Gastrocnemius medialis (tissue), 4 donors: ENCODE measurements around the gene SH2D2A.

Source experiments
- CTCF ChIP-seq, 5 experiments: fragments of 450-650 bp in 3 of 5; fragments of 200-600 bp in 2 of 5; sonication (generic) in 2 of 5; IDR thresholded peaks in 4 of 5; conservative IDR thresholded peaks in 1 of 5; 1 replicate in 4 of 5; 2 replicates in 1 of 5; pipeline ENCODE4 v1.5.1; 2016 to 2019; ENCODE audit warnings: antibody characterized with exemption in 5 of 5, mild to moderate bottlenecking in 3 of 5, moderate library complexity in 3 of 5
- POLR2A ChIP-seq, 2 donors: fragments of 450-650 bp; IDR thresholded peaks; one replicate each; pipeline ENCODE4 v1.6.1; 2017; ENCODE audit warnings: antibody characterized with exemption in 2 of 2, mild to moderate bottlenecking in 2 of 2, moderate library complexity in 2 of 2

GRCh38 chr1:156848461-156849150 is 32.0 kb upstream of the SH2D2A start:
- no peak for TF ChIP-seq POLR2A (IDR thresholded peaks at IDR 0.05)
- no peak for TF ChIP-seq CTCF (IDR thresholded peaks at IDR 0.05 in 4 of 5, conservative IDR thresholded peaks at IDR 0.05 in 1 of 5)
